GM19463 (cell line): ENCODE data around the gene IRX1.

Experiments used
- ATAC-seq: cut with Tn5 transposase; IDR thresholded peaks from one replicate; pipeline ENCODE4 v1.9.1; 2021; ENCODE audit warnings: mild to moderate bottlenecking, moderate library complexity; ENCODE audit not compliant: unreplicated experiment

The IRX1 gene

GRCh38 chr5:3600106-3601060, 4.8 kb downstream of the IRX1 start:
- ATAC-seq: no peak

- no peak for ATAC-seq
These were observed 5.6 kb downstream of the IRX1 start for GRCh38 chr5:3601061-3601710.

GRCh38 chr5:3601911-3602782, 6.5 kb downstream of the IRX1 start:
- ATAC-seq: no peak

GRCh38 chr5:3602785-3603502, 7.3 kb downstream of the IRX1 start:
- no peak for ATAC-seq

- no peak for ATAC-seq
These were observed 8.9 kb downstream of the IRX1 start for GRCh38 chr5:3604501-3604900.

- ATAC-seq: no peak
These were observed 9.8 kb downstream of the IRX1 start for GRCh38 chr5:3605298-3606010.

- ATAC-seq: no peak
These were observed 10.6 kb downstream of the IRX1 start for GRCh38 chr5:3606121-3606831.

- no peak for ATAC-seq
These were observed 12.0 kb downstream of the IRX1 start for GRCh38 chr5:3607541-3608181.

- ATAC-seq: no peak
These were observed 13.6 kb downstream of the IRX1 start for GRCh38 chr5:3609120-3609681.

- no peak for ATAC-seq
These were observed 17.0 kb downstream of the IRX1 start for GRCh38 chr5:3612591-3613042.

- no peak for ATAC-seq
These were observed 18.1 kb downstream of the IRX1 start for GRCh38 chr5:3613726-3614125.

- no peak for ATAC-seq
These were observed 19.6 kb downstream of the IRX1 start for GRCh38 chr5:3615217-3615616.

- no peak for ATAC-seq
These were observed 20.2 kb downstream of the IRX1 start for GRCh38 chr5:3615829-3616228.

GRCh38 chr5:3619579-3619978, 23.9 kb downstream of the IRX1 start:
- ATAC-seq: no peak

- ATAC-seq: no peak
These were observed 27.3 kb downstream of the IRX1 start for GRCh38 chr5:3622961-3623360.

GRCh38 chr5:3625626-3626025, 30.0 kb downstream of the IRX1 start:
- no peak for ATAC-seq

- ATAC-seq: no peak
These were observed 38.4 kb downstream of the IRX1 start for GRCh38 chr5:3634061-3634460.

- no peak for ATAC-seq
These were observed 43.5 kb downstream of the IRX1 start for GRCh38 chr5:3639175-3639574.
